HG02623 (cell line): ENCODE results near the gene SOAT1.

Experiments used
- ATAC-seq: cut with Tn5 transposase; IDR thresholded peaks from one replicate; pipeline ENCODE4 v1.9.1; 2021; ENCODE audit warnings: moderate library complexity; ENCODE audit not compliant: unreplicated experiment

Gene SOAT1

GRCh38 chr1:179303200-179303785 is 9.7 kb downstream of the SOAT1 start:
- no peak for ATAC-seq

DNA sequence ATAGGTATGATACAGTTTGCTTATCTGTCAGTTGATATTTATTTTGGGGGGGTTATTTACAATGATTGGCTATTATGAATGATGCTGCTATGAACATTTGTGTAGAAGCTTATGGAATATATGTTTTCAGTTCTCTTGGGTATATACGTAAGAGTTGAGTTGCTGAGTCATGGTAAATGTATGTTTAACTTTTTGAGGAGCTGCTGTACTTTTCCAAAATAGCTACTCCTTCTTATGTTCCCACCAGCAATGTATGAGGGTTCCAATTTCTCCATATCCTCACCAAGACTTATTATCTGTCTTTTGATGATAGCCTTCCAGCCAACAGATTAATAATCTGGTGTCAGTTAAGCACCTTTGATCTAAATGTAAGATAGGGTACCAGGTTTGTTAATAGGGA is 11.9 kb downstream of the SOAT1 start:
- ATAC-seq, result no peak

DNA sequence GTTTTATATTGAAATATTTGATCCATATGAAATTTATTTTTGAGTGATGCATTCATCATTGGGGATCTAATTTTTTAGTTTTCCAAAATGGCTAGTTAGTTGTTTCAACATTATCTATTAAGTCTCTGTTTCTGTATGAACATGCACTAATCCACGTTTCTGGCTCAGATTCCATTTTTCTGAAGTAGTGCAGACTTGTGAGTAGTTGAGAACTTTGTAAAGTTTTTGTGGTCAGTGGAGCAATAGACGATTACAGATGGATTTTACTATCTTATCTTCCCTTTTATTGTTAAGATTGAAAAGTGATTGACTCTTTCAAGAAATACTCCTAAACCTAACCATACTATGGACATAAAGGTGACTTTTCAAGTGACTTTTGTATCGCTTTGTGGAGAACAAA is 16.7 kb downstream of the SOAT1 start:
- ATAC-seq, result no peak

DNA sequence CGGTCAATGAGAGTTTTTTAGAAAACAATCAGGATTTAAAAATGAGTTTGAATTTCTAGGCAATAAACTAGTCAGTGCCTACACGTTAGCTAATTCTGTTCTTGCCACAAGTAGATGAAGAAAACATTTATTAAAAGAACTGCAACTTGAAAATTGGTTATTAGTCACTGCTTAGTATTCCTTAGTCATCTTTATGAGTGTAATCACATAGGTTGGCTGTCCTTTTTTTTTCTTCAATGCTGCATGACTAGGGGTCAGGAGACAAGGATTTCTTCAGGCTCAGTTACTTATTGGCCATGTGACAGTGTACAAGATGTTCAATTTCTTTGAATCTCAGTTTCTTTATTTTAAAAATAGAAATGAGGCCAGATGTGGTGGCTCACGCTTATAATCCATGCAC is 17.1 kb downstream of the SOAT1 start:
- no peak for ATAC-seq

DNA sequence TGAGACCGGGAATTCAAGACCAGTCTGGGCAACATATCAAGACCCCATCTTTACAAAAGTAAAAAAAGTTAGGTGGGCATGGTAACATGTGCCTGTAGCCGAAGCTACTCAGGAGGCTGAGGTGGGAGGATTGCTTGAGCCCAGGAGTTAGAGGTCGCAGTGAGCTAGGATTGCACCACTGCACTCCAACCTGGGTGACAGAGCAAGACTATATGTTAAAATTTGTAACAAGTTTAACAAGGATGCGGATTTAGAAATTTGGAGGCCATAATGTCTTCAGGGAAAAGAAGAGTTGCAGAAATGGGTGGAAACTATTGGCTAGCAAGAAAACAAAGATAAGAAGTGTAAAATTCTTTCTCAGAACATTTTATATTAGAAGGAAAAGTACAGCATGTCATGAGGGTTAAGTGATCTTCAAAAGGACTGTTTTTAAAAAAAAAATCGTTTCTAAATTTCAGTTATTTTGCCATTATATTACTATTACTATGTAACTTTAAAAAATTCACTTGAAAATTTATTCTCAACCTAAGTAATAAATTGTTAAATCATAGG is 17.6 kb downstream of the SOAT1 start:
- no peak for ATAC-seq

DNA sequence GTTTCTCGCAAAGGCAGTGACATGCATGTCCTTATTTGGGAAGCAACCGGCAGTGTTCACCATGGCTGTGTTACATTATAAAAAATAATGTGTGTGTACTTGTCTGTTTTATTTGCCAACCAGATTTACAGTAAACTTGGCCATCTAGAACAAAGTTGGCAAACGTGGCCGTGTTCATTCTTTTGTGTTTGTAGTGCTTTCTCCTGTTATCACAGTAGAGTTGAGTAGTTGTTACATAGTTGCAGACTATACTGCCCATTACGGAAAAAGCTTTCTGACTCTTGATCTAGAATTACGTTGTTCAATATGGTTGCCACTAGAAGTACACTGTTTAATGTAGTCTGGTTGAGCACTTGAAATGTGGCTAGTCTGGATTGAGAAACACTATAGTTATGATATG is 19.4 kb downstream of the SOAT1 start:
- no peak for ATAC-seq

DNA sequence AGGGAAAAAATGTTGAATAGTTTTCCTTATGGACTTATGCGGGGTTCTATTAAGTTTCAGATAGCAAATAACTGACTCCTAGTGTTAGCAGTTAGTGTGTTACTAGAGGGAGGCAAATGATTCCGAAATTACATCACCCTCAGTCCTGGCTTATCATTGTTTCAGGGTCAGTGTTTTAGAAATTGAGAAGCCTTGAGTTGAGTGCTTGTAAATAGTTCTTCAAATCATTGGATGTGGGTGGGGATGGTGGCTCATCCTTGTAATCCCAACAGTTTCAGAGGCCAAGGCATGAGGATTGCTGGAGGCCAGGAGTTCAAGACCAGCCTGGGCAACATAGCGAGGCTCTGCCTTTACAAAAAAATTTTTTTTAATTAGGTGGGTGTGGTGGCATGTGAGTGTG is 21.3 kb downstream of the SOAT1 start:
- ATAC-seq, result no peak

DNA sequence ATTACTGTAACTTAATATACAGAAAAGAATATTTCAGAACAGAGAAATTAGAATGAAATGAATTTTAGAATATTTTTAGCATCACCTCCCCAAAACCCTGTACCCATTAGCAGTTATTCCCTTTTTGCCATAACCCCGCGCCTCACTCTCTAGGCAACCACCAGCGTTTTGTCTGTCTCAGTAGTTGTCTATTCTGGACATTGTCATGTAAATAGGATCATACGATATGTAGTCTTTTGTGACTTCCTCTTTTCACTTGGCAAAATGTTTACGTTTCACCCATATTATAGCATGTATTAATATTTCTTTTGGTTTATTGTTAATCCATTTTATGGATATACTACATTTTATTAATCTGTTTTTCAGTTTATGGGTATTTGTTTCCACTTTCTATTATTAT is 24.9 kb downstream of the SOAT1 start:
- ATAC-seq, result no peak

DNA sequence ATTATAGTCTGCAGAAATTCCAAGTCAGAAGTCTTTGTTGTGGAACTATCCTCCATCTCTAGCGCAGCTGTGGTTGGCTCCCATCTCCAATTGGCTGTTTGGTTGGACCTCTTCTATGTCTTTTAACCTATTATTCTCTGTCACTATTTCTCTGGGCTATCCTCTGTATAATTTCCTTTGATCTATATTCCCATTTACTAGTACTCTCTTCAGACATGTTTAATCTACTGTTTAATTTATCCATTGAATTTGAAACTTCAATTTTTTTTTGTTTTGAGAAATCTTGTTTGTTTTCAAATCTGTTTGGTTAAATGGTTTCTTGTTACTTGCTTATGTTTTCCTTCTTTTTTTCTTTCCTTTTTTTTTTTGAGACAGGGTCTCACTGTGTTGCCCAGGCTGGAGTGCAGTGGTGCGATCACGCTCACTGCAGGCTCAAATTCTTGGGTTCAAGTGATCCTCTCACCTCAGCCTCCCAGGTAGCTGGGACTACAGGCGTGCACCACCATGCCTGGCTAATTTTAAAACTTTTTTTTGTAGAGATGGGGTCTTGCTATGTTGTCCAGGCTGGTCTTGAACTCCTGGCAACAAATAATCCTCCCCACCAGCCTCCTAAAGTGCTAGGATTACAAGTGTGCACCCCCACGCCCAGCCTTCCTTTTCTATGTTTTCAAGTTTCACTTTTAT is 28.1 kb downstream of the SOAT1 start:
- no peak for ATAC-seq

GRCh38 chr1:179322557-179322956 is 29.0 kb downstream of the SOAT1 start:
- no peak for ATAC-seq

DNA sequence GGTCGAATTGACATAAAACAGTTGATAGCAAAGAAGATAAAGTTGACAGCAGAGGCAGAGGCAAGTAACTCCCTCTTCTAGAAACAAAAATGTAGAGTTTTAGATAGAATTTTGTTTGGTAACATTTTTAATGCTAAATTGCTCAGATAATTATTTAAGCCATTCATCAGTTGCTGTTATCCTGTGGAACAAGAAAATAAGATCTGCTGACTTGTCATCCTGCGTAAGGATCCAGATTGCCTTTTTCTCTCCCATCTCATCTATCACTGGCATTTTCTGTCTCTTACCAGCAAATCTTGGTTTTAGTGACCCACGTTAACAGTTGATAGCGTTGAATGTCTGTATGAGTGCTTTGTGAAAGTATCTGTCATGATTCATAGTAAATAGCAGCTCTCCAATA is 29.8 kb downstream of the SOAT1 start:
- ATAC-seq, result no peak

- no peak for ATAC-seq
Observed at GRCh38 chr1:179325836-179326235, 32.2 kb downstream of the SOAT1 start.

DNA sequence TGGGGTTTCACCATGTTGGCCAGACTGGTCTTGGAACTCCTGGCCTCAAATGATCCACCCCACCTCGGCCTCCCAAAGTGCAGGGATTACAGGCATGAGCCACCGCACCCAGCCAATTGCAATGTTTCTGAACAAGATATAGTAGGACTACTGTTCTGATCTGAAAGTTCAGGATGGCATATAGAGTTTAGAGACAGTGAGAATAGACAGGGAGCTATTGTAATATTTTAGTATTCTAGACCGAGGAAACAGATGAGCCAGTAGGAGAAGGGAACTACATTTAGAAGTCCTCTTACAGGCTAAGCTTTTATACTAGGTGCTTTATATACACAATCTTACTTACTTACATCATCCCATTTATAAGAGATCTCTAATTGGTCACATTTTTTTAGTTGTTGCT is 33.1 kb downstream of the SOAT1 start:
- ATAC-seq, result no peak

DNA sequence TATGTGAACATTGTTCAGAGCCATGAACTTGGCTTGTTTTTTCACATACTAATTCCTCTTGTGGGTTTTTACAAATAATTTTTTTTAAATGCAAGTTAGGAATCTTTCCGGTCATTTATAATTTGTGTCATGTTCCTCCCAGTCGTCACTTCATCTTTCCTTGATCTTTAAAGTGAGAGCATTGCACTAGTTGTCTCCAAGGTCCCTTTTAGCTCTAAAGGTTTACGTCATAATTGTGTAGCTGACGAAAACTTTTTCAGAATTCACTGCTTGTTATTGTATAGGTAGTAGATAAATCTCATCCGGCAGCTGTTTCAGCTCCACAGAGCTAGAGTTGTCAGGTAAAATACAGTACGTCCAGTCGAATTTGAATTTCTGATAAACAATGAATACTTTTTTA is 33.6 kb downstream of the SOAT1 start:
- no peak for ATAC-seq

DNA sequence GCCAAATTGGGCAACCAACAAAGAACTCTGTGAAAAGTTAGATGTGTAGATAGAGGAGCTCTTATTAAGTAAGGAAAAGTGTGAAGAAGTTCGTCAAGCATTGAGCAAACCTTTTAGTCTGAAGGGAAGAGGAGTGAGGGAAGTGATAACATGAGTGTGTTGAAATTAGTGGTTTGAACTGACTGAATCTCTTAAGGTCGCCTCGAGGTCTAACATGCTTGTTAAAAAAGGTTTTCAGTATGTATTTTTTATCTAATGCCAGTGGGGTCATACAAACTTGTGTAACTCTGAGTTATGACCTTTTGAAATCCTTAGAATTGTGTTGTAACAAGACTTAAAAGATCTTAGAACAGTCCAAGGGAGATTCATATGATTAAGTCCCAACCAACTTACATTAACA is 34.1 kb downstream of the SOAT1 start:
- no peak for ATAC-seq

- ATAC-seq, result no peak
Observed at GRCh38 chr1:179329862-179330261, 36.3 kb downstream of the SOAT1 start.

- no peak for ATAC-seq
Observed at GRCh38 chr1:179334440-179334839, 40.8 kb downstream of the SOAT1 start.

- no peak for ATAC-seq
Observed at GRCh38 chr1:179337288-179337687, 43.7 kb downstream of the SOAT1 start.

- ATAC-seq, result no peak
Observed at GRCh38 chr1:179337942-179338560, 44.5 kb downstream of the SOAT1 start.

GRCh38 chr1:179340918-179341317 is 47.3 kb downstream of the SOAT1 start:
- ATAC-seq, result no peak

DNA sequence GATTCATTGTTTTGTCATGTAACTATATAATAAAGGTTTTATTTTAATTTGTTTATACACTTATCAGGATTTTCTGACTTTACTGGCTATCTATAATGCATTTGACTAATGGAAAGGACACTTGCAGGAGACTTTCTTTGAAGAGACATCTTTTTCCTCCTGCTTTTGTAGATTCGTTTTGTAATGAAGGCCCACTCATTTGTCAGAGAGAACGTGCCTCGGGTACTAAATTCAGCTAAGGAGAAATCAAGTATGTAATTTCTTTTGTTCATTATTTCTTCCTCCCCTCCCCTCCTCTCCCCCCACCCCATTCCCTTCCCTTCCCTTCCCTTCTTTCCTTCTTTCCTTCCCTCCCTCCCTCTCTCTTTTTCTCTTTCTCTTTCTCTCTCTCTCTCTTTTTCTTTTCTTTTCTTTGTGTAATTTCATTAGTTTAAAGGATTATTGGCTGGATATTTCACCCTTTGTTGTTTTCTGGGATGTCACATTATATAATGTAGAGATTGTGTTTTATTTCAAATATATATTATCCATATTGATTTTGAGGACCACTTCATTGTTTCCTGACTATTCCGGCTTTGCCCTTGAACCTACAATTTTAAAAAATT is 48.4 kb downstream of the SOAT1 start:
- ATAC-seq, result no peak
